Measurements from ENCODE around the gene OXCT2.
"Not testable (repeated sequence)": the region's sequence is repeated elsewhere in the genome, so short reads cannot be mapped to it uniquely, and the experiment has no call there.

OXCT2 gene

DNA sequence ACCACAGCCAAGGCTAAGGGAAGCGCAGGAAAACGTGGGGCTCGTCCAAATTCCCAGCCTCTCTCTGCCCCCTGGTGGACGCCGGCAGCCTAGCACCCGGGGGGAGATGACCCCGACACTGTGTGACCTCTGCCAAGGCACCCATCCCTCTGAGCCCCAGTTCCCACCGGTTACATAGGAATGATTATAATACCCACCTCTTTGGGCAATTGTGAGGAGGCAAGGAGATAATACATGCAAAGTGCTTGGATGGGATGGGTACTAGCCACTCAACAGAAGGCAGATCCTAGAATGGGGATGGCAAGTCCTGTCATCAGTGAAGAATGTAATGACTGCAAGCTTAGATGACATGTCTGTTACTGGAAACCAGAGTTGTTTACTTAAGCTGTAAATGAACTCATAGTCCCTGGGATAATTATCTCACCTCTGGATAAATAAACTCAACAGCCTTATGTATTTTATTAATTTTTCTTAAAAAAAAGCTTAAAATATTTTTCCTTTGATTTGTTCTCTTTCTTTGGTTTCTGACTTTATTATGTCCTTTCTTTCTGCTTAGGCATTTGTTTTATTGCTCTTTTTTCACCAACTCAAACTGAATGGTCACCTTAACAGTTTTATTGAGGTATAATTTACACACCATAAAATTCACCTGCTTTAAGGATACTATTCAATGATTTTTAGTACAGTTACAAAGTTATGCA is 28.8 kb upstream of the OXCT2 start:
- Histone ChIP-seq H3K9me3 (ENCODE audit: control insufficient read depth, insufficient read depth, low read length) (no peaks in the 10 kb centered on the region), H3K36me3 (ENCODE audit: control insufficient read depth, insufficient read depth, low read length) (no peaks in the 10 kb centered on the region), H3K4me3 (ENCODE audit: low read depth, low read length) (no peak overlapping the region), H3K27ac (ENCODE audit: low read depth, low read length) (no peak overlapping the region), H3K27me3 (ENCODE audit: control insufficient read depth, insufficient read depth, low read length) (peaks cover 8% of the 10 kb centered on the region; the same call in 1 of the 2 replicates), H3K4me1 (ENCODE audit: control insufficient read depth, insufficient read depth, low read length) (no peaks in the 10 kb centered on the region), H3K9ac (ENCODE audit: low read depth, low read length) (no peak overlapping the region)

DNA sequence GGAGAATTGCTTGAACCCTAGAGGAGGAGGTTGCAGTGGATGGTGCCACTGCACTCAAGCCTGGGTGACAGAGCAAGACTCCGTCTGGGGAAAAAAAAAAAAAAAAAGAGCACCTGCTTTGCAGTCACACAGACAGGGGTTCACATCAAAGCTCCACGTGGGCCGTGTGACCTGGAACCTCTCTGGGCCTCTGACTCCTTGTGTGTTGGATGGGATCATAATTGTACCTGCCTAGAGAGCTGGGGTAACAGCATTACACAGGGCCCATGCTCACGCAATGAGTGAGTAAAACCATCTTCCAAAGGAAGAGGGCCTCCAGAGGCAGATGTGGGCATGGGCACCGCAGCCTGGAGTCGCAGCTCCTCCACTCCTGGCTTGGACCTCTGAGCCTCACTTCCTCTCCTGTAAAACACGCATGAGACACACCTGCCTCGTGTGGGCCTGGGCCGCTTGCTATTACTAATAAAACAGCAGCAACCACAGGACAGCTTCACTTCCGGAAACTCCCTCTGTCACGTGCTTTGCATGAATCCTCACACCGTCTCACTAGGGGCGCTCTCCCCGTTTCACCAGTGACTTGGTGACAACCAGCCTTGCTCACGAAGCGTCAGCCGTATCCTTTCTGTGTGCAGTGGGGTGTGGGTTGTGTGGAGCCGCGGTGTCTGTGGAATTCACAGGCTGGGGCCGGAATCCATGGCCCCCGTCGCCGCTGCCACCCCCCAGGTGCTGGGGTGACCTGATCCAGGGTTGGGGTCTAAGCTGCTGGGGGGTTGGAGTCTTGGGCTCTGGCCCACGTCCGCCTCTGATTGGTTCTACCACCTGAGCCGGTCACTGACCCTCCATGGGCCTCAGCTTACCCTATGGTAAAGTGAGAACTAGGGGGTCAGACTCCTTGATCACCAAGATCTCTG is 28.0 kb upstream of the OXCT2 start:
- not testable (repeated sequence) for H3K27me3 ChIP-seq (ENCODE audit: control insufficient read depth, insufficient read depth, low read length); H3K27ac ChIP-seq (ENCODE audit: low read depth, low read length); H3K4me3 ChIP-seq (ENCODE audit: low read depth, low read length); H3K4me1 ChIP-seq (ENCODE audit: control insufficient read depth, insufficient read depth, low read length); H3K9me3 ChIP-seq (ENCODE audit: control insufficient read depth, insufficient read depth, low read length); H3K9ac ChIP-seq (ENCODE audit: low read depth, low read length); H3K36me3 ChIP-seq (ENCODE audit: control insufficient read depth, insufficient read depth, low read length)

DNA sequence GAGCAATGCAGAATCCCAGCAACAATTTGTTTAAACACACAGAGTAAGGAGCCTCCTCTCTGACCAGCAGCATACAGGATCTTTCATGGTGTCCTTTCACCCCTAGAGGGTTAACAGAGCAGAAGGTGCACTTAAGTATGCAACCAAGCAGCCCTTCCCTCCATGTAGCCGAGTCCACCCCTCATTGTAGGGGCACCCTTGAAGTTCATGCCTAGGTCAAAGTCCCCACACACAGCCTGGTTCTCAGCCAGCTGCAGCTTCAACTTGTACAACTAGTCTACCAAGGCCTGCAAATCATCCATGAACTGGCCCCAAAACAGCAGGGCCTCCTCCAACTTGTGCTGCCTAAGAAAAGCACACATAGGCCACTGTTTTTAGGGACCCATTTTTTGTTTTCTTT is 24.5 kb upstream of the OXCT2 start:
- H3K27ac ChIP-seq (ENCODE audit: low read depth, low read length) = no peak overlapping the region
- no peaks in the 10 kb centered on the region for H3K4me1 ChIP-seq (ENCODE audit: control insufficient read depth, insufficient read depth, low read length)
- no peak overlapping the region for H3K9ac ChIP-seq (ENCODE audit: low read depth, low read length)
- no peak overlapping the region for H3K4me3 ChIP-seq (ENCODE audit: low read depth, low read length)
- H3K27me3 ChIP-seq (ENCODE audit: control insufficient read depth, insufficient read depth, low read length) = peaks cover 27% of the 10 kb centered on the region
- no peaks in the 10 kb centered on the region for H3K36me3 ChIP-seq (ENCODE audit: control insufficient read depth, insufficient read depth, low read length)
- no peaks in the 10 kb centered on the region for H3K9me3 ChIP-seq (ENCODE audit: control insufficient read depth, insufficient read depth, low read length)

DNA sequence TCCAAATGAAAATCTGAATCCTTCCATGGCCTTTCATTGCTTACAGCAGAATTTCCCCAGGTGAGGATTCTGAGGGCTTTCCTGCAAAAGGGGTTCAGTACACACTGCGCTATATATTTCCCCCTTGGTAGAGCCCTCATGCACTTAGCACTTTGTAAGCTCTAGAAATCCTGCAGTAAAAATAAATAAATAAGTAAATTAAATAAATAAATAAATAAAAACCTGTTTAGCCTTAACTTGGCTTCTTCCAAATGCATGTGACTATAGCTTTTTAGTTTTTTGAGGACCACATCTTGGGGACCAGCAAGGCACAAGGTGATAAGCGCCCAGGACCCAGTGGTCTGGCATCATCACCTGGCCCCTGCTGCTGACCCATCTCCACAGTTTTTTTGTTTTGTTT is 20.7 kb upstream of the OXCT2 start:
- no peak overlapping the region for H3K27ac ChIP-seq (ENCODE audit: low read depth, low read length)
- no peaks in the 10 kb centered on the region for H3K36me3 ChIP-seq (ENCODE audit: control insufficient read depth, insufficient read depth, low read length)
- H3K9ac ChIP-seq (ENCODE audit: low read depth, low read length) = no peak overlapping the region
- no peak overlapping the region for H3K4me3 ChIP-seq (ENCODE audit: low read depth, low read length)
- no peaks in the 10 kb centered on the region for H3K4me1 ChIP-seq (ENCODE audit: control insufficient read depth, insufficient read depth, low read length)
- H3K9me3 ChIP-seq (ENCODE audit: control insufficient read depth, insufficient read depth, low read length) = no peaks in the 10 kb centered on the region
- peaks cover 61% of the 10 kb centered on the region for H3K27me3 ChIP-seq (ENCODE audit: control insufficient read depth, insufficient read depth, low read length)

DNA sequence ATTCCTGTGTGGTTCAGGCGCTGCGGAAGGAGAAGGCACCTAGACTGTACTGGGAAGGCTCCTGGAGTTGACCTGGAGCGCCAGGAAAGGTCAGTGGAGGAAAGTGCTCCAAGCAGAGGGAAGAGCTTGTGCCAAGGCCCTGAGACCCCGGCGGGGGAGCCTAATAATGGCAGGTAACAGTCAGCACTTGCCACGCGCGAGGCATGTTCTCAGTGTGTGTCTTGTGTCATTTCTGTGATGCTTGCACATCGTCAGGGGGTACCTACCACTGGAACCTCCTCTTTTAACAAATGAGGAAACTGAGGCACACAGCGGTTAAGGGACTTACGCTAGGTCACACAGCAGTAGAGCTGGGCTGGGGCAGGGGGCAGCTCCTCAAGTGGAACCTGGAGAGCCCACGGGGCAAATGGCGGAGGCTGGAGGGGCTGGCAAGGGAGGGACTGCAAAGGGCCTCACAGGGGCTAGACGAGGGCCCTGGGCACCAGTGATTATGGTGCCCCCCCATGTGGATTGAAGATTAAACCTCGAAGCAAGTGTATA is 18.5 kb upstream of the OXCT2 start:
- Histone ChIP-seq H3K27ac (ENCODE audit: low read depth, low read length) (no peak overlapping the region), H3K4me1 (ENCODE audit: control insufficient read depth, insufficient read depth, low read length) (no peaks in the 10 kb centered on the region), H3K4me3 (ENCODE audit: low read depth, low read length) (peak overlapping the region; percentile 56), H3K9ac (ENCODE audit: low read depth, low read length) (no peak overlapping the region), H3K9me3 (ENCODE audit: control insufficient read depth, insufficient read depth, low read length) (no peaks in the 10 kb centered on the region), H3K36me3 (ENCODE audit: control insufficient read depth, insufficient read depth, low read length) (no peaks in the 10 kb centered on the region), H3K27me3 (ENCODE audit: control insufficient read depth, insufficient read depth, low read length) (peaks cover 73% of the 10 kb centered on the region)

DNA sequence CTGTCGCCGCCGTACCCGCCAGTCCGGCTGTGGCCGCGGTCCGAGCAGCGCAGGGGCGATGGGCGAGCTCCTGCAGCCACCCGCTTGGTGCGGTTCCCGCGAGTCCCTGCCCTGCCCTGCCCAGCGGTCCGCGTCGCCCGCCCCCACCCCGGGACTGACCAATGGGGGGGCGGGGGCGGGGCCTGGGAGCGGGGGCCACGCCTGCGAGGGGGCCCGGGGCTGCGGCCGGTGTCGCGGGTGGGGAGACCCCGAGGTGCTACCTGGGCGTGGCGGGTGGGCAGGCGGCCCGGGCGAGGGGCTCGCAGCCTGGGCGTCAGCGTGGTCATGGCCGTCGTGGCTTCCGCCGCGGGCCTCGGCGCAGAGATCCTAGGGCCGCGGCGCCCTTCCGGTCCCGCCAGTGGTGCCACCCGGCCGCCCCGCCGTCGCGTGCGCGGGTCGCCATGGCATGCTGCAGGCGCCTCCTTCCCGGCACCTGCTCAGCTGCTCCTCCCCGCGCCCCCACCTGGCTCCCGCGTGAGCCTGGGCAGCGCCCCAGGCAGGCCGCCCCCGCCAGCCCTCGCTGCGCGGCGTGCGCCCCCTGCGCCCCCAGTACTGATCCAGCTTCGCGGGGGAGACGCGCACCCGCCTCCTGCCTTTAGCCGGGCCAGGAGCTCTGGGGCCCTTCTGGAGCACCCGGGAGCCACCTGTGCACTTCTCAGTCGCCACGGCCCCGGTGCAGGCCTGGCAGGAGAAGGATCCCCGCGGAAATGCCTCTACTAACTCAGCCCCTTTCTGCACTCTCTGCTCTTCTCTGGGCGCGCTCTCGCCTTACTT is 17.8 kb upstream of the OXCT2 start, which contains the start of gene BMP8B:
BMP8B (minus strand) TSS at position 108 of the 813 bp plus-strand sequence. CDS start 380 bp downstream, outside the sequence.
- H3K4me3 ChIP-seq (ENCODE audit: low read depth, low read length) = peak within 1 kb of the TSS; percentile 56
- H3K9me3 ChIP-seq (ENCODE audit: control insufficient read depth, insufficient read depth, low read length) = no peaks in the 10 kb centered on the region
- no peak within 1 kb of the TSS for H3K9ac ChIP-seq (ENCODE audit: low read depth, low read length)

DNA sequence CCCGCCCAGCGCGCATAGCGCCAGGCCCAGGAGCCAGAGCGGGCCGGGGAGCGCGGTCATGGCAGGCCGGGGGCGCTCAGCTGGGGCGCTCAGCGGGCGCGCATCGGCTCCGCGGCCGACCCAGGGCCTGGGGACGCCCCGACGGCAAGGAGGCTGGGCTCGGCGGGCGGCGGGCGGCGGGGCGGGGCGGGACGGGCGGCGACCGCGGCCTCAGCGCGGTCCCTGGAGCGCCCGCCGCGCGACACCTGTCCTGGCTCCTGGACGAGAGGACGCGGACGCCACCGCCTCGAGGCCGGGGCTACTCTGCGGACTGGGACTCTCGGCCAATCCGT is 17.2 kb upstream of the OXCT2 start:
- no peaks in the 10 kb centered on the region for H3K9me3 ChIP-seq (ENCODE audit: control insufficient read depth, insufficient read depth, low read length)
- peak overlapping the region; percentile 56; the same call in 1 of the 2 replicates for H3K4me3 ChIP-seq (ENCODE audit: low read depth, low read length)
- peaks cover 79% of the 10 kb centered on the region for H3K27me3 ChIP-seq (ENCODE audit: control insufficient read depth, insufficient read depth, low read length)
- no peak overlapping the region for H3K27ac ChIP-seq (ENCODE audit: low read depth, low read length)
- H3K36me3 ChIP-seq (ENCODE audit: control insufficient read depth, insufficient read depth, low read length) = no peaks in the 10 kb centered on the region
- H3K9ac ChIP-seq (ENCODE audit: low read depth, low read length) = no peak overlapping the region
- H3K4me1 ChIP-seq (ENCODE audit: control insufficient read depth, insufficient read depth, low read length) = no peaks in the 10 kb centered on the region

More for the DNA sequence above, 17.8 kb upstream of the OXCT2 start, which contains the start of gene BMP8B:
- H3K27ac ChIP-seq (ENCODE audit: low read depth, low read length) = no peak within 1 kb of the TSS
- no peaks in the 10 kb centered on the region for H3K4me1 ChIP-seq (ENCODE audit: control insufficient read depth, insufficient read depth, low read length)
- no peaks in the 10 kb centered on the region for H3K36me3 ChIP-seq (ENCODE audit: control insufficient read depth, insufficient read depth, low read length)
- peaks cover 73% of the 10 kb centered on the region for H3K27me3 ChIP-seq (ENCODE audit: control insufficient read depth, insufficient read depth, low read length)

DNA sequence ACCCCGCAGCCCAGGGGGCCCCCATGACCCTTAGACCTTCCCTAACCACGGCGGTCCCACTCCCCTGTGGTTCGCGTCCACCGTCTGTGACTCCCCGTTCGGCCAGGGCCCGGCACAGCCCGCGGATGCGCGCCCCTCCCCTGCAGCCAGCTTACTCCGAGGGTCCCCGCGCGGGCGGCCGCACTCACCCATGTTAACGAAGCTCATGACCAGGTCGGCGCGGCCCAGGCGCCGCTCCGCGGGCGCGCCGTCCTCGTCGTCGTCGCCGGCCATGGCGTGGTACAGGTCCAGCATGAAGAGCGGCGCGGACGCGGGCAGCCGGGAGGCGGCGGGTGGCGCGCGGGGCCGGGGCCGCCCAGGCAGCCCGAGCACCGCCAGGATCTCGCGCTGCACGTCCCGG is 16.8 kb upstream of the OXCT2 start:
- H3K27me3 ChIP-seq (ENCODE audit: control insufficient read depth, insufficient read depth, low read length) = peaks cover 83% of the 10 kb centered on the region
- not testable (repeated sequence) for H3K36me3 ChIP-seq (ENCODE audit: control insufficient read depth, insufficient read depth, low read length)

DNA sequence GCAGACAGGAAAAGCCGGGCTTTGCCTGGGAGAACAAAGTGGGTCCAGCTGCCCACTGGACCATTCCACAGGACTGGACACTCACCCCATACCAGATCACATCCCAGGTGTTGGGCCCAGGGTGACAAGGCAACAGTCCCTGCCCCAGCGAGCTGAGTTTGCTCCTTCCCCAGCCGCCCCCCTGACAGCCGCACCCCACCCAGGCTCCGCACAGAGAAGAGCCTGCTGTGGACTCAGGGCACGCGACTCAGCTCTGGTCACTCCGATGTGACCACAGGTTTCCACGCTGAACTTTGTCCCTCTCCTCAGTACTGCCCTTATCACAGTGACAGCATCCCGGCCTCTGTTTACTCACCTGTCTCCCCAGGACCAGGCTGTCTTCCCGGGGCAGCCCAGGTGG is 16.3 kb upstream of the OXCT2 start:
- Histone ChIP-seq H3K9me3 (ENCODE audit: control insufficient read depth, insufficient read depth, low read length) (no peaks in the 10 kb centered on the region), H3K9ac (ENCODE audit: low read depth, low read length) (no peak overlapping the region), H3K27ac (ENCODE audit: low read depth, low read length) (no peak overlapping the region), H3K4me3 (ENCODE audit: low read depth, low read length) (no peak overlapping the region), H3K27me3 (ENCODE audit: control insufficient read depth, insufficient read depth, low read length) (peaks cover 83% of the 10 kb centered on the region), H3K36me3 (ENCODE audit: control insufficient read depth, insufficient read depth, low read length) (no peaks in the 10 kb centered on the region), H3K4me1 (ENCODE audit: control insufficient read depth, insufficient read depth, low read length) (no peaks in the 10 kb centered on the region)

More for the DNA sequence above, 16.8 kb upstream of the OXCT2 start:
- not testable (repeated sequence) for H3K27ac ChIP-seq (ENCODE audit: low read depth, low read length); H3K4me3 ChIP-seq (ENCODE audit: low read depth, low read length); H3K4me1 ChIP-seq (ENCODE audit: control insufficient read depth, insufficient read depth, low read length); H3K9me3 ChIP-seq (ENCODE audit: control insufficient read depth, insufficient read depth, low read length); H3K9ac ChIP-seq (ENCODE audit: low read depth, low read length)

DNA sequence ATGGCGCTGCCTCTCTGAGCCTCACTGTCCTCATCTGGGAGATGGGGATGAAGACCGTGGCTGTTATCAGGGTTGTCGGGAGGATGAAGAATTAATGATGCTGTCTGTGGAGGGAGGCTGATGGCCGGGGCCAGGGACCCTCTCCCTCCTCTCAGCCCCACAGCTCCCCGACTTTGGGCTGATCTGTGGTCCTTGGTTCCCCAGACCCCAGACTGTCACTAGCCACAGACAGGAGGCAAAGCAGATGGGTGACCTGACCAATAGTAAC is 15.9 kb upstream of the OXCT2 start:
- H3K4me3 ChIP-seq (ENCODE audit: low read depth, low read length); H3K9ac ChIP-seq (ENCODE audit: low read depth, low read length); H3K9me3 ChIP-seq (ENCODE audit: control insufficient read depth, insufficient read depth, low read length); H3K36me3 ChIP-seq (ENCODE audit: control insufficient read depth, insufficient read depth, low read length); H3K4me1 ChIP-seq (ENCODE audit: control insufficient read depth, insufficient read depth, low read length); H3K27ac ChIP-seq (ENCODE audit: low read depth, low read length): not testable (repeated sequence)
- peaks cover 80% of the 10 kb centered on the region for H3K27me3 ChIP-seq (ENCODE audit: control insufficient read depth, insufficient read depth, low read length)

All from HUES48 (cell line).